IPS-20b (cell line): Measurements from ENCODE around the gene MADD.

Experiments
- H3K27ac ChIP-seq: one replicate; pipeline ENCODE4 v1.5.1; 2013; ENCODE audit warnings: low read length
- H3K27me3 ChIP-seq: 2 replicates; pipeline ENCODE4 v1.6.1; 2013; ENCODE audit warnings: mild to moderate bottlenecking, low read length, inconsistent platforms; ENCODE audit not compliant: insufficient read depth
- H3K36me3 ChIP-seq: 2 replicates; pipeline ENCODE4 v1.6.1; 2013; ENCODE audit warnings: low read depth, mild to moderate bottlenecking, inconsistent platforms, low read length, moderate library complexity; ENCODE audit not compliant: insufficient read depth
- H3K4me1 ChIP-seq: 2 replicates; pipeline ENCODE4 v1.6.1; 2013; ENCODE audit warnings: mild to moderate bottlenecking, control low read depth, inconsistent platforms, low read length, moderate library complexity; ENCODE audit not compliant: insufficient read depth
- H3K4me3 ChIP-seq: 2 replicates; pipeline ENCODE4 v1.5.1; 2013; ENCODE audit warnings: mild to moderate bottlenecking, low read length, inconsistent platforms
- H3K9ac ChIP-seq: 2 replicates; pipeline ENCODE4 v1.6.1; 2013; ENCODE audit warnings: low read depth, mild to moderate bottlenecking, inconsistent platforms, low read length, moderate library complexity
- H3K9me3 ChIP-seq: 2 replicates; pipeline ENCODE4 v1.6.1; 2013; ENCODE audit warnings: mild to moderate bottlenecking, low read depth, low read length, inconsistent platforms; ENCODE audit not compliant: insufficient read depth

The MADD gene

DNA sequence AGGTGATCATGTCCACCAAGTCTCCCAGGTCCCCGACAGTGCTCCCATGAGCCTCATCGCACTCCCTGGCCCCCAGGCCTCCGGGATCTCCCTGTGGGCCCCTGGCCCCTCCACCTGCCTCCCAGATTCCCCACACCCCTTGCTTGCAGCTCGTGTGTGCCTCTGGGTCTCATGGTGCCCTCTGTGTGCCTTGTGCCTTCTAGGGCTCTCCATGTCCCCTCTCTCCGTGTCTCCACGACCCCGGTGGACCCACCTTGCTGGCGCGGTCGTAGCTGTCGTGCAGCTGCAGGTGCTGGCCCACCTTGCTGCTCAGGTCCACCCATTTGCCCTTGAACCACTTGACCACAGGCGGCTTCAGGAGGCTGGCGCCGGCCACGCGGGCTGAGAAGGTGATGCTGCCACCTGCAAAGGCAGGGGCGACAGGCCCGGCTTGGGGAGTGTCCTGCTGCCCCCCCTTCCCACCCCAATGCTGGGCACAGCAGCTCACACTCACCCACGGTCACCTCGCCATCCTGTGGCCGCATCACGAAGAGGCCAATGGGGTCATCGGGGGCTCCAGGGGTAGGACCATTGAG lies 79.7 kb downstream of the MADD start:
- Histone ChIP-seq H3K27me3 (no peaks in the 10 kb centered on the region; the same call in 1 of the 2 replicates), H3K4me1 (no peaks in the 10 kb centered on the region), H3K36me3 (no peaks in the 10 kb centered on the region), H3K4me3 (no peak overlapping the region), H3K27ac (no peak overlapping the region), H3K9ac (no peak overlapping the region), H3K9me3 (no peaks in the 10 kb centered on the region)

DNA sequence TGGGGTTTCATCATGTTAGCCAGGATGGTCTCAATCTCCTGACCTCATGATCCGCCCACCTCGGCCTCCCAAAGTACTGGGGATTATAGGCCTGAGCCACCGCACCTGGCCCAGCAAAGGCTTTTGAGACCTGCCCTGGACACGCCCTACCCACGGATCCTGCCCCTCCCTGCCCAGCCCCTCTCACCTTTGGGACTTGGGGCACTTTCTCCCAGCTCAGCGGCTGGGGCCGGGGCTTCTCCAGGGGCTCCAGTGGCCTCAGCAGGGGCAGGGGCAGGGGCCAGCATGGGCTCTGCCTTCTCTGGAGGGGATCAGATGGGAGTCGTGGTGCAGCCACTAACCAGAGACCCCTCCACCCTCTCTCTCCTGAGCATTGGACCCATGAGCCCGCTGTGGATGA lies 80.4 kb downstream of the MADD start:
- H3K9me3 ChIP-seq = no peaks in the 10 kb centered on the region
- H3K4me3 ChIP-seq = no peak overlapping the region
- no peaks in the 10 kb centered on the region for H3K27me3 ChIP-seq
- no peak overlapping the region for H3K27ac ChIP-seq
- H3K36me3 ChIP-seq = no peaks in the 10 kb centered on the region
- no peak overlapping the region for H3K9ac ChIP-seq
- H3K4me1 ChIP-seq = no peaks in the 10 kb centered on the region

DNA sequence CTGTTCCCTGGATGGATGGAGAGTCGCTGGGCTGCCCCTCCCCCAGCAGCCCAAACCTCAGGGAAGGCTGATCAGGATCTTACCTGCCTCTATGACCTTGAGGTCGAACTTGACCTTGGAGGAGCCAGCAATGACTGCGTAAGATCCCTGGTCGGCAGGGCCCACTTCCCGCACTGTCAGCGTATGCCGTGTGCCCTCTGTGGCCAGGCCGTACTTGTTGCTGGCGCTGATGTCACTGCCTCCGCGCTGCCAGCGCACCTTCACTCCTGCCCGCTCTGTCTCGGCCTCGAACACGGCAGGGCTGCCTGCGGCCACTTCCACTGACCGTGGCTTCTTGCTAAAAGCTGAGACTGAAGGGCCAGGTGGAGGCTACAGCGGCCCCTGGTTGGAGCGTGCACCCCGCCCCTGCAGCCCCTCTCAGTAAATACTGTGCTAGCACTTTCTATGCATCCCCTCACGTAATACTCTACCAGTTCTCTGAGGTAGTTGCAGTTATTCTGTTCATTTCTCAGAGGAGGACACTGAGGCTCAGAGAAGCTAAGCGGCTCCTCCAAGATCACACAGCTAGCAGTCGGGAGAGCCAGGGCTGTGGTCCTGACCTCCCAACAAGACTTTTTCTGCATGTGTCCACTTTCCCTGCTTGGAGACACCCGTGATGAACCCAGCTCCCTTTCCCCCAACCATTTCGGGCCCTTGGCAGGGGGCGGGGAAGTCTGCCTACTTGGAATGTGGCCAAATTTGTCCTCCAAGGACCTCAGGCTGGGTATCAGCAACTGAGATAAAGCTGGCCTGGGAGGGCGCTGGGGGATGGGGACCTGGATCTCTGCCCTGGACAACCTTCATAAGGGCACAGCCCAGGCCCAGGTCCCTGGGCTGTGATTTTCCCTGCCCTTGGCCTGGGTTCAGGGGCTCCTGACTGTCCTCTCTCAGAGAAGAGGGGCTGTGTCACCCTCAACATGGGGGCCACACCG lies 81.5 kb downstream of the MADD start:
- no peak overlapping the region for H3K9ac ChIP-seq

DNA sequence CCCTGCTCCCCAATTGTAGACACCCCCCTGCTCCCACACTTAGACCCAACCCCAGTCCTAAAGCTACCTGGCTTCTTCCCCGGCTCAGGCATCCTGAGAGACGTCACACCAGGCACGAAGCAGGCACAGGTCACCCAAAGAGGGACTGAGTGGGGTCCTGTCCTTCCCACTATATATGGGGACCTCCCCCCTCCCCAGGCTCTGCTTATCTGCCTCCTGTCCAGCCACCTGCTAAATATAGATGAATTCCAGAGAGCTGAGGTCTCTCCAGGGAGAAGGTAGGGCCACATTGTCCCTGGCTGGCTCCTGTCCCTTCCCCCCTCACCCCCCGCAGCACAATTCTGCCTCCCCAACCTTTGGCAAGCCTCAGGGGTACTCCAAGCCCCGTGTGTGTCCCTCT lies 82.6 kb downstream of the MADD start, which contains the start of gene MYBPC3:
TSS of gene MYBPC3 (minus strand) at position 147 of the 400 bp plus-strand sequence. CDS start at position 92, 55 bp downstream.
- H3K9ac ChIP-seq = no peak within 1 kb of the TSS
- no peaks in the 10 kb centered on the region for H3K4me1 ChIP-seq
- no peaks in the 10 kb centered on the region for H3K36me3 ChIP-seq
- H3K27ac ChIP-seq = no peak within 1 kb of the TSS
- no peaks in the 10 kb centered on the region for H3K27me3 ChIP-seq
- H3K9me3 ChIP-seq = no peaks in the 10 kb centered on the region
- no peak within 1 kb of the TSS for H3K4me3 ChIP-seq

More for the DNA sequence above, 81.5 kb downstream of the MADD start:
- H3K4me1 ChIP-seq = no peaks in the 10 kb centered on the region
- no peak overlapping the region for H3K27ac ChIP-seq
- H3K9me3 ChIP-seq = no peaks in the 10 kb centered on the region
- H3K4me3 ChIP-seq = no peak overlapping the region
- H3K36me3 ChIP-seq = no peaks in the 10 kb centered on the region
- H3K27me3 ChIP-seq = no peaks in the 10 kb centered on the region

DNA sequence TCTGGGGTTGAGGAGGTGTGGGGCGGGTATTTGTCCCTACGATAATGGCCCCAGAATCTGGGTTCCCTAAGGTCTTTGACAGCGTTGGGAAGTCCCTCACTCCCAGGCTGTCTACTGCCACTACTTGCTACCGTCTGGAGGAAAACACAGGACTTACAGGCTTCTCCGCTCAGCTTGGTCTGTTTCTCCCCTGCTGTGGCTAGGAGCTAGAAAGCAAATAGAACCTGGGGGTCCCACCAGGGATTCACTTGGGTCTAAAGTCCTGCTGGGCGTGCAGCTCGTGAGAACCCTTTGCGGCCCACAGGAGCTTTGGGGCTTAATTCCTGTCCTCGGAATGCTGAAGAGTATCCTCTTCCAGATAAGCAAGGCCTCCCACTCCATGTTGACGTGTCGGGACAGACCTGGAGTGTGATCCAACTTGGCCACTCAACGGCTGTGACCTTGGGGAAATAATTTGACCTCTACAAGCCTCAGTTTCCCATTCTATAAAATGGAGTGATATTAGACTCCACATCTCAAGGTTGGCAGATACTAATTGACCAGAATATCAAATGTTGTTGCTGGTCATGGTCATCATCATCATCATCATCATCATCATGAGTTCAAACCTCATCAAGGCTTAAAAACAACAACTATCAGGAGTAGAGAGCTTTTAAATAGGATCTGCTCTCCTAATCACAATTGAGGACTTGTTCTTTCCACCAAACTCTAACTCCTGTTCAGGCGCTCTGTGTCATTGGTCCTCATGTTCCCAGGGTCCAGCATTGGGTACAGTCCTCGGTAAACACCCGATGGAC lies 84.2 kb downstream of the MADD start:
- H3K9ac ChIP-seq = peak overlapping the region; percentile 36; the same call in 1 of the 2 replicates
- H3K9me3 ChIP-seq = no peaks in the 10 kb centered on the region
- H3K36me3 ChIP-seq = no peaks in the 10 kb centered on the region
- H3K27ac ChIP-seq = no peak overlapping the region
- H3K27me3 ChIP-seq = no peaks in the 10 kb centered on the region
- peak overlapping the region; percentile 56; the same call in 1 of the 2 replicates for H3K4me3 ChIP-seq
- H3K4me1 ChIP-seq = no peaks in the 10 kb centered on the region

DNA sequence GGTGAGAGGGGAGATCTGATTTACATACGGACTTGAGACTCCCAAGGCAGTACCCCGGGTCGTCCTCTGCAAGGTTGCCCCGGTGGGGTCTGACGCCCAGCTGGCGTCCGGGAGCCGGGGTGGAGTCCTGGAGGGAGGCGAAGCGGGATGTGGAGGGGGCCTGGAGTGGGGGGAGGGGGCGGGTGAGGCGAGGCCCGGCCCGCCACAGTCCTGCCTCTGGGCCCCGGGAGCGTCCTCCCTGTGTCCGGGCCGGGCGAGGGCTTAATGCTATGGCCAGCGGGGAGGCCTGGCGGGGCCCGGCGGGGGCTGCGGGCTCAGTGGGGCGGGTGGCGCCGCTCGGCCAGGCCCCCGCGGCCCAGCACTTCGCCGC lies 85.0 kb downstream of the MADD start:
- H3K27ac ChIP-seq = no peak overlapping the region
- H3K36me3 ChIP-seq = no peaks in the 10 kb centered on the region
- H3K4me1 ChIP-seq = no peaks in the 10 kb centered on the region
- H3K9ac ChIP-seq = peak overlapping the region; percentile 36; the same call in 1 of the 2 replicates
- no peaks in the 10 kb centered on the region for H3K27me3 ChIP-seq
- H3K4me3 ChIP-seq = peak overlapping the region; percentile 56
- no peaks in the 10 kb centered on the region for H3K9me3 ChIP-seq

DNA sequence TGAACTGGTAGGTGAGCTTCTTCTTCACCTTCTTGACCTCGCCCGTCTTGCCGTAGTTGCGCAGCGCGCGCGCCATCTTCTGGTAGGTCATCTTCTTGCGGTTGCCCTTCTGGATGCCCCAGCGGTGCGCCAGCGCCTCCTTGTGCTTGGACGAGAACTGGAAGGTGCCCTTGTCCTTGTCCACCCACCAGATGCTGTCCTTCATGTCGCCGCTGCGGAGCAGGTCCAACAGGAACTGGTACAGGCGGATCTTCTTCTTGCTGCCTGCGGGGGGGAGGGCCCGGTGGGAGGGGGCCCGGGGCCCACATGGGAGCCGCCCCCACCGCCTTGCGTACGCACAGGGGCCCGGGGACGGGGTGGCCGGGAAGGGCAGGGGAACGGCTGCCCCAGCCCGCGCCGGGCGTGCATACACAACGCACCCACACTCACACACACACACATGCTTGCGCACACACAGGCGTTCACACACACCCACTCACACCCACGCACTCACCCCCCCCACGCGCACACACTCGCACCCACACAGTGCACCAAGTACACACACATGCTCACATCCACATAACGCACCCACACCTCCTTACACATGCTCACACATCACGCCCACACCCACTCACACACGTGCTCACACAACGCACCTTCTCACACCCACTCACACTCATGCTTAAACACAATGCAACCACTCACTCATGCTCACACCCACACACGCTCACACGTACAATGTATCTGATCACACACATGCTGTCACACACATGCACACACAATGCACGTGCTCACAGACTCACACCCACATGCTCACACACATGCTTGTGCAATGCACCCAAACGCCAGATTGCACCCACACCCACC lies 85.6 kb downstream of the MADD start:
- Histone ChIP-seq H3K9me3 (no peaks in the 10 kb centered on the region), H3K9ac (peak overlapping the region; percentile 36; the same call in 1 of the 2 replicates), H3K27me3 (no peaks in the 10 kb centered on the region), H3K36me3 (no peaks in the 10 kb centered on the region), H3K4me3 (peak overlapping the region; percentile 56; the same call in 1 of the 2 replicates), H3K4me1 (no peaks in the 10 kb centered on the region), H3K27ac (no peak overlapping the region)

DNA sequence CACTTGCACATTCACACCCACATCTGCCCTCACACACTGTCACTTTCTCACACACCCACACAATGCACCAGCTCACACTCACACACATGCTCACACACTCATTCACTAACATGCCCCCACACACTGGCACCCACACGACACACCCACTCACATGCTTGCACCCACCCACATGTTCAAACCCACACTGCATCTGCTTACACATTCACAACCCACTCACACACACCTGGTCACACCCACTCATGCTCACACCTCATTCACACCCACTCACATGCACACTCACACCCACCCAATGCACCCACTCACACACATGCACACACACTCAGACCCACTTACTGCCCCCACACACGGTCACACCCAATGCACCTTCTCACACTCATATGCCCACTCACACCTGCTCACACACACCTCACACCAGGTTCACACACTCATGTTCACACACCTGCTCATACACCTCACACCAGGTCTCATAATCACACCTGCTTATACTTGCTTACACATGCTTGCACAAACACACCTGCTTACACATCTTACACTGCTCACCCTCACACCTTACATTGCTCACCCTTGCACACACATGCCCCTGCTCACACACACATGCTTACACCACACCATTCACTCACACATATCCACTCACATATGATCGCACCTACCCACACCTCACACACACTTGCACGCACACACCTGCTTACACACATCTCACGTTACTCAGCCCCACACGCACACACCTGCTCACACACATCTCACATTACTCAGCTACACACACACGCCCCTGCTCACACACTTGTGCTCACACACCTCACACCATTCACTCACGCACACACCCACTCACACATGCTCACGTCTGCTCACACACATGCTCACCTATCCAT lies 86.4 kb downstream of the MADD start:
- Histone ChIP-seq H3K4me1 (no peaks in the 10 kb centered on the region), H3K36me3 (no peaks in the 10 kb centered on the region), H3K27ac (no peak overlapping the region), H3K27me3 (no peaks in the 10 kb centered on the region), H3K9me3 (no peaks in the 10 kb centered on the region), H3K4me3 (no peak overlapping the region), H3K9ac (no peak overlapping the region)

DNA sequence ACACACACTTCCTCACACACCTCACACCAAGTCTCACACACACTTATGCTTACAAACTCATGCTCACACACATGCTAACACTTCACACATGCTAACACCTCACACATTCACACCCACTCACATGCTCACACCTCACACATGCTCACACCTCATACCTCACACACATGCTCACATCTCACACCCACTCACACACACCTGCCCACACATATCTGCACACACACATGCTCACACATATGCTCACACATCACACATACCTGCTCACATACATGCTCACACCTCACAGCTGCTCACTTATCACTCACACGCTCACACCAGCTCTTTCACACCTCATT lies 87.0 kb downstream of the MADD start:
- Histone ChIP-seq H3K4me1 (no peaks in the 10 kb centered on the region), H3K36me3 (no peaks in the 10 kb centered on the region), H3K27ac (no peak overlapping the region), H3K9ac (no peak overlapping the region), H3K4me3 (no peak overlapping the region), H3K9me3 (no peaks in the 10 kb centered on the region), H3K27me3 (no peaks in the 10 kb centered on the region)

DNA sequence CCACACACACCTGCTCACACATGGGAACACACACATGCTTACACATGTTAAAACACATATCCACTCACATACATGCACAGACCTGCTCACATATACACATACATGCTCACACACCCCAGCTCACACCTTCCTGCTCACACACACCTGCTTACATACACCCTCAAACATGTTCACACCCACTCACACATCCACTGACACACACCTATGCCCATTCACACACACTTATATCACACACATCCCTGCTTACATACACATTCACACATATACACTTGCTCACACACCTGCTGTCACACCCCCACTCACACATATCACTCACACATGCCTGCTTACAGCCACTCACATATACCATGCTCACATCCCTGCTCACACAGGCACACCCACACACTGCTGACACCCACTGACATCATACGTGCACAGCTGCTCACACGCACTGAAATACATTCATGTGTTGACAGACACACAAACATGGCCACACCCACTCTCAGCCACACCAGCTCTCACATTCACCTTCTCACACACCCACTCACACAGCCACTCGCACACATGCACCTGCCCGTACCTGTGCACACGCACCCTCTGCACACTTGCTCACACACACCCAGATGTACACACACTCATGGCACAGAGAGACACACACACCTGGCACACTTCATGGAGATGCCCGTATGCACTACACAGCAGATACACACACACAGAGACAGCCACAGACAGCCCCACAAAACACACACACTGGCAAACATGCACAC lies 88.2 kb downstream of the MADD start:
- Histone ChIP-seq H3K36me3 (no peaks in the 10 kb centered on the region), H3K27ac (no peak overlapping the region), H3K27me3 (no peaks in the 10 kb centered on the region), H3K9me3 (no peaks in the 10 kb centered on the region), H3K4me1 (no peaks in the 10 kb centered on the region), H3K4me3 (no peak overlapping the region), H3K9ac (no peak overlapping the region)
